Measurements from ENCODE around the gene MMS22L.

MMS22L gene

GRCh38 chr6:97123652-97124051 lies 159.4 kb downstream of the MMS22L start:
- H3K79me2 ChIP-seq (ENCODE audit: insufficient read depth, low read length): no peaks in the 10 kb centered on the region
- H3K4me2 ChIP-seq (ENCODE audit: low read depth, low read length, poor library complexity, severe bottlenecking): no peak overlapping the region
- H3K4me1 ChIP-seq (ENCODE audit: insufficient read depth, low read length, poor library complexity, severe bottlenecking): no peaks in the 10 kb centered on the region
- H4K20me1 ChIP-seq (ENCODE audit: insufficient read depth, low read length, poor library complexity, severe bottlenecking): no peaks in the 10 kb centered on the region
- no peak overlapping the region for H3K9ac ChIP-seq (ENCODE audit: low read depth, low read length, poor library complexity, severe bottlenecking)
- H2AFZ ChIP-seq (ENCODE audit: low read length): no peak overlapping the region
- no peaks in the 10 kb centered on the region for H3K9me3 ChIP-seq (ENCODE audit: insufficient read depth, low read depth, low read length)
- no peak for TF ChIP-seq EZH2phosphoT487 (IDR thresholded peaks at IDR 0.05; ENCODE audit: borderline replicate concordance)
- no peak for TF ChIP-seq CTCF (conservative IDR thresholded peaks at IDR 0.05; ENCODE audit: low read length)
- no peaks in the 10 kb centered on the region for H3K36me3 ChIP-seq (ENCODE audit: insufficient read depth, low read length)
- no peaks in the 10 kb centered on the region for H3K9me2 ChIP-seq (replicated peaks; ENCODE audit: low read depth, low read length)
- H3K27me3 ChIP-seq (ENCODE audit: insufficient read depth, low read length, poor library complexity, severe bottlenecking): no peaks in the 10 kb centered on the region
- H3F3A ChIP-seq (ENCODE audit: low read depth): no peaks in the 10 kb centered on the region
- H3K4me3 ChIP-seq (ENCODE audit: low read length, poor library complexity, severe bottlenecking): no peak overlapping the region

GRCh38 chr6:97123112-97123511 lies 159.9 kb downstream of the MMS22L start:
- no peaks in the 10 kb centered on the region for H3F3A ChIP-seq (ENCODE audit: low read depth)
- no peaks in the 10 kb centered on the region for H3K9me3 ChIP-seq (ENCODE audit: insufficient read depth, low read depth, low read length)
- H3K9me2 ChIP-seq (replicated peaks; ENCODE audit: low read depth, low read length): no peaks in the 10 kb centered on the region
- no peaks in the 10 kb centered on the region for H4K20me1 ChIP-seq (ENCODE audit: insufficient read depth, low read length, poor library complexity, severe bottlenecking)
- H3K36me3 ChIP-seq (ENCODE audit: insufficient read depth, low read length): no peaks in the 10 kb centered on the region
- no peak overlapping the region for H3K4me3 ChIP-seq (ENCODE audit: low read length, poor library complexity, severe bottlenecking)
- no peak overlapping the region for H2AFZ ChIP-seq (ENCODE audit: low read length)
- no peaks in the 10 kb centered on the region for H3K27me3 ChIP-seq (ENCODE audit: insufficient read depth, low read length, poor library complexity, severe bottlenecking)
- TF ChIP-seq EZH2phosphoT487 (IDR thresholded peaks at IDR 0.05; ENCODE audit: borderline replicate concordance): no peak
- no peak for TF ChIP-seq CTCF (conservative IDR thresholded peaks at IDR 0.05; ENCODE audit: low read length)
- H3K4me1 ChIP-seq (ENCODE audit: insufficient read depth, low read length, poor library complexity, severe bottlenecking): no peaks in the 10 kb centered on the region
- no peaks in the 10 kb centered on the region for H3K79me2 ChIP-seq (ENCODE audit: insufficient read depth, low read length)
- no peak overlapping the region for H3K4me2 ChIP-seq (ENCODE audit: low read depth, low read length, poor library complexity, severe bottlenecking)
- no peak overlapping the region for H3K9ac ChIP-seq (ENCODE audit: low read depth, low read length, poor library complexity, severe bottlenecking)

- Histone ChIP-seq H3F3A (ENCODE audit: low read depth) (no peaks in the 10 kb centered on the region), H2AFZ (ENCODE audit: low read length) (no peak overlapping the region), H3K27me3 (ENCODE audit: insufficient read depth, low read length, poor library complexity, severe bottlenecking) (no peaks in the 10 kb centered on the region), H3K4me2 (ENCODE audit: low read depth, low read length, poor library complexity, severe bottlenecking) (no peak overlapping the region), H3K79me2 (ENCODE audit: insufficient read depth, low read length) (no peaks in the 10 kb centered on the region), H3K4me3 (ENCODE audit: low read length, poor library complexity, severe bottlenecking) (no peak overlapping the region), H3K4me1 (ENCODE audit: insufficient read depth, low read length, poor library complexity, severe bottlenecking) (no peaks in the 10 kb centered on the region), H3K36me3 (ENCODE audit: insufficient read depth, low read length) (no peaks in the 10 kb centered on the region), H3K9ac (ENCODE audit: low read depth, low read length, poor library complexity, severe bottlenecking) (no peak overlapping the region), H3K9me3 (ENCODE audit: insufficient read depth, low read depth, low read length) (no peaks in the 10 kb centered on the region), H4K20me1 (ENCODE audit: insufficient read depth, low read length, poor library complexity, severe bottlenecking) (no peaks in the 10 kb centered on the region), H3K9me2 (replicated peaks; ENCODE audit: low read depth, low read length) (no peaks in the 10 kb centered on the region)
- TF ChIP-seq EZH2phosphoT487 (IDR thresholded peaks at IDR 0.05; ENCODE audit: borderline replicate concordance): no peak
- no peak for TF ChIP-seq CTCF (conservative IDR thresholded peaks at IDR 0.05; ENCODE audit: low read length)
Observed at GRCh38 chr6:97120511-97120910, 162.5 kb downstream of the MMS22L start.
